Activated CD8-positive, alpha-beta T cell treated with anti-CD3 and anti-CD28 coated beads for 36 hours (primary cell): Measurements from ENCODE around the gene MAP4K4. TPM values are rescaled to one million over a fixed set of nuclear protein-coding genes. Genes with fewer than 3 reads are reported as not detected.
A peak's percentile ranks its signal among the peaks of the same experiment; 100 is the strongest.

Source experiments
- ATAC-seq: fragments of 200-7000 bp; cut with Tn5 transposase; one replicate; pipeline ENCODE4 v1.10.0; 2021; ENCODE audit warnings: mild to moderate bottlenecking, moderate library complexity
- CTCF ChIA-PET: fragments of 350-600 bp; sonication (Branson Sonifier 250); formaldehyde crosslinking; loops from one replicate; lab custom pipeline; 2021; ENCODE audit warnings: antibody characterized with exemption; lab: Charles Lee
- POLR2A ChIA-PET: fragments of 350-600 bp; sonication (Branson Sonifier 250); formaldehyde crosslinking; loops from one replicate; lab custom pipeline; 2021; ENCODE audit warnings: antibody characterized with exemption; lab: Charles Lee
- DNase-seq: peaks from one replicate; pipeline ENCODE4 v3.0.0-alpha.2; 2020
- H3K27ac Mint-ChIP-seq: one replicate; pipeline ENCODE4 v1.8.0; 2021; ENCODE audit warnings: mild to moderate bottlenecking, mixed read lengths
- H3K27me3 Mint-ChIP-seq: one replicate; pipeline ENCODE4 v1.8.0; 2021; ENCODE audit warnings: mixed read lengths
- H3K36me3 Mint-ChIP-seq: one replicate; pipeline ENCODE4 v1.8.0; 2021; ENCODE audit warnings: low read depth, mixed read lengths
- H3K4me1 Mint-ChIP-seq: one replicate; pipeline ENCODE4 v1.8.0; 2021; ENCODE audit warnings: low read depth, mixed read lengths
- H3K4me3 Mint-ChIP-seq: one replicate; pipeline ENCODE4 v1.8.0; 2021; ENCODE audit warnings: mild to moderate bottlenecking, moderate library complexity, mixed read lengths
- H3K9me3 Mint-ChIP-seq: one replicate; pipeline ENCODE4 v1.8.0; 2021; ENCODE audit warnings: mixed read lengths
- CTCF ChIP-seq: fragments of 200-600 bp; IDR thresholded peaks from one replicate; pipeline ENCODE4 v1.8.0; 2022; ENCODE audit warnings: antibody characterized with exemption, mild to moderate bottlenecking
- intact Hi-C: fragments of 100-400 bp; cut with micrococcal nuclease; formaldehyde crosslinking; loops from one replicate; pipeline ENCODE4 v1.10.0; 2022
- total RNA-seq, 2 experiments: library from RNA; stranded (reverse); gene quantifications; one replicate each; pipeline ENCODE4 v1.2.3, GENCODE V29; 2021

The MAP4K4 gene
- total RNA-seq, 2 experiments from 2014 or later: 26.3 to 27.3 TPM

DNA sequence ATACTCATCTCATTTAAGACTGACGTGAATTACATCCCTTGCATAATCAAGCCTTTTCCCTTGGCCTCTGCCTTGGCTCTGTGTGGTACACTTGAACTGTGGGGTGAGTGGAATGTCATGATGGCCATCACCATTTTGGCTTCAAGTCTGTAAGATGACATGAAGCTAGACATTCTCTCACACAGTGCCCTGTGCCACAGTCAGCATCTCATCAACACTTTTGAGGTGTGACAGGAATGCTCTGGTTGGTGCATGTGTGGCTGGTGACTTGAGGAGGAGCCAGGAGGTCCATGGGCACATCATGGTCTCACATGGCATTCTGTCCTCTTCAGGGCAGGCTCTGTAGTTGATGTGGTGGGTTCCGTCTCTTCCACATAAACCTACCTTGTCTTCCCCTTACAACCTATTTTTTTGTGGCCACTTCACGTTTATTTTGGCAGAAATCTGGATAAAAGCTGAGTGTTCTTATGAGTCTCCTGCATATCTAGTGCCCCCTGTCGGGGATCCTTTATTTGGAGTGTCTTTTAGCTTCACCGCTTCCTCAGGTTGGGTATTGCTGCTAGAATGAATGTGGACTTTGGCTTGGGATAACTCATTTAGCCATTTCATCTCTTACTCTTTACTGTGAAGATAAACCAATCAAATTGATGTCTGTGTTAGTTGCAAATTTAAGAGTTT, 28.1 kb downstream of the MAP4K4 start:
- H3K36me3 Mint-ChIP-seq: peaks cover 27% of the 10 kb centered on the region
- H3K27me3 Mint-ChIP-seq: no peaks in the 10 kb centered on the region
- H3K27ac Mint-ChIP-seq: peak overlapping the region; percentile 28
- H3K4me3 Mint-ChIP-seq: no peak overlapping the region
- TF ChIP-seq CTCF: peak; percentile 43
- ATAC-seq (no peak), DNase-seq (peak; percentile 47)
- intact Hi-C loops: no loop called here
- peaks cover 10% of the 10 kb centered on the region for H3K9me3 Mint-ChIP-seq
- ChIA-PET CTCF (interaction anchor here (0.6 to 2.4 kb wide), 13 partner anchors 8 to 307 kb away, joined by 3 to 10 read pairs (median 4); partner anchors contain the start of gene RFX8), POLR2A (interaction anchor here (0.8 to 2.3 kb wide), 4 partner anchors 8 to 29 kb away, joined by 3 to 11 read pairs (median 4); no protein-coding TSS in a partner anchor)
- peaks cover 92% of the 10 kb centered on the region for H3K4me1 Mint-ChIP-seq

DNA sequence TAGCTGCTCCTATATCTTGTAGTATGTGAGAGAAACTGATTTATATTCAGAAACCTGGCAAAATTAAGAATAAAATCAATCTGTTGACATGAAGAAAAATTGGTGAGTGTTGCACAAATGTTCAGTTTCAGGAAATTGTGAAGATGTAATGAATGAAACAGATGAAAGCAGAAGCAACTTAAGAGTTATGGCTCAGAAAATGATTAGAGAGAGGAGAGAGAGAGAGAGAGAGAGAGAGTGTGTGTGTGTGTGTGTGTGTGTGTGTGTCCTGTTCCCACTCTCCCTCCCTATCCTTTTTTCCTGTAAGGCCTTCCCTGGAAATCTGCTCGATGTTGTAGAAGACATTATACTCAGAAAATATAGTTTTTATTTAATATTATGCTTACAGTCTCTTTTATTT, 31.4 kb downstream of the MAP4K4 start:
- Mint-ChIP-seq H3K36me3 (peaks cover 6% of the 10 kb centered on the region), H3K9me3 (peaks cover 2% of the 10 kb centered on the region), H3K4me3 (no peak overlapping the region), H3K4me1 (peaks cover 91% of the 10 kb centered on the region), H3K27me3 (no peaks in the 10 kb centered on the region), H3K27ac (peak overlapping the region; percentile 22)
- TF ChIP-seq CTCF: no peak
- ChIA-PET POLR2A (interaction anchor here (1.0 to 2.0 kb wide), 3 partner anchors 9 to 26 kb away, joined by 3 to 12 read pairs (median 7); no protein-coding TSS in a partner anchor), CTCF (interaction anchor here (0.8 to 2.2 kb wide), 5 partner anchors 9 to 94 kb away, joined by 3 to 10 read pairs (median 3); no protein-coding TSS in a partner anchor)
- ATAC-seq: no peak
- DNase-seq: no peak
- intact Hi-C loops: no loop called here

DNA sequence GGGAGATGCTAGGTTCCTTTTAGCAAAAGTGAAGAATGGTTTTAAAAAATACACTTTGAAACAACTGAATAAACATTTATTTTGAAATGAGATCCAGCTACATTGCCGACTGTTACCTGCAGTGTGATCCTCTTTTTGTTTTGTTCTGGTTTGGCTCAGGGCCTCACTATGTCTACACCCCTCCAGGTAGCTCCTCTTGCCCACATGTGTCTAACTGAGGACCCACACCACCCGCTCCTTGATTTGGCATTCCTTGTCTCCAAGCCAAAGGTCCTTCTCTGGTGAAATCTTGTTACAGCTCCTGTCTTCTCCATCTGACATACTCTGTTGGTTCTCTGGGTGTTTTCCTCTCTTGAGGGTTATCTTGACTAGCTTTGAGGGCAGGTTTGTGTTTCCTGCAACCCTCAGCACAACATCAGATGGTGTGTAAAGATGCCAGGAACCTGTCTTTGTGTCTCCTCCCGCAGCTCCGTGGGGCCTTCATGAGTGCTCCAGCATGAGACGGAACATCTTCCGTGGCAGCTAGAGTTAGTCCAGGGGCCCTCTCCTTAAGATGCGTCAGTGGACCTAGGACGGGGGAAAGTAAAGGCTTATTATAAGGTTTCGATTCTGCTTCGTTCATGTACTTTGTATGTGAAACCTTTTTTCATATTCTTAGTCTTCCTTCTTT, 32.1 kb downstream of the MAP4K4 start:
- peak overlapping the region; percentile 58 for H3K4me3 Mint-ChIP-seq
- H3K36me3 Mint-ChIP-seq: peaks cover 2% of the 10 kb centered on the region
- peak; percentile 61 for ATAC-seq
- intact Hi-C loops: no loop called here
- ChIA-PET CTCF (interaction anchor here (0.6 to 2.2 kb wide), 10 partner anchors 10 to 387 kb away, joined by 3 to 10 read pairs (median 3); no protein-coding TSS in a partner anchor), POLR2A (interaction anchor here (1.7 to 2.0 kb wide), 2 partner anchors 10 to 25 kb away, joined by 7 to 12 read pairs; no protein-coding TSS in a partner anchor)
- H3K4me1 Mint-ChIP-seq: peaks cover 86% of the 10 kb centered on the region
- peak overlapping the region; percentile 77 for H3K27ac Mint-ChIP-seq
- DNase-seq: peak; percentile 33
- H3K9me3 Mint-ChIP-seq: no peaks in the 10 kb centered on the region
- no peak for TF ChIP-seq CTCF
- H3K27me3 Mint-ChIP-seq: no peaks in the 10 kb centered on the region

- H3K4me3 Mint-ChIP-seq: no peak overlapping the region
- DNase-seq (no peak), ATAC-seq (no peak)
- no peaks in the 10 kb centered on the region for H3K27me3 Mint-ChIP-seq
- no peak overlapping the region for H3K27ac Mint-ChIP-seq
- TF ChIP-seq CTCF: no peak
- H3K36me3 Mint-ChIP-seq: peaks cover 2% of the 10 kb centered on the region
- no peaks in the 10 kb centered on the region for H3K9me3 Mint-ChIP-seq
- intact Hi-C loops: no loop called here
- POLR2A ChIA-PET: interaction anchor here (1.8 kb wide), 1 partner anchor 9 kb away, joined by 5 read pairs; no protein-coding TSS in a partner anchor
- CTCF ChIA-PET: interaction anchor here (1.2 to 2.0 kb wide), 2 partner anchors 10 to 13 kb away, joined by 4 to 10 read pairs; no protein-coding TSS in a partner anchor
- H3K4me1 Mint-ChIP-seq: peaks cover 87% of the 10 kb centered on the region
These were observed 33.9 kb downstream of the MAP4K4 start for GRCh38 chr2:101731221-101732054.
